AG09319 (cell line): Measurements from ENCODE around the gene KIAA0232.

Experiments
- DNase-seq: peaks from one replicate; pipeline ENCODE4 v3.0.0-alpha.2; 2010; ENCODE audit warnings: low read depth; ENCODE audit errors: extremely low read depth
- TF ChIP-seq, protein P1 (sequence below): IDR thresholded peaks from 2 replicates; pipeline ENCODE4 v1.5.1; 2011; ENCODE audit warnings: low read depth, mild to moderate bottlenecking, inconsistent platforms, low read length, moderate library complexity

Gene KIAA0232

DNA sequence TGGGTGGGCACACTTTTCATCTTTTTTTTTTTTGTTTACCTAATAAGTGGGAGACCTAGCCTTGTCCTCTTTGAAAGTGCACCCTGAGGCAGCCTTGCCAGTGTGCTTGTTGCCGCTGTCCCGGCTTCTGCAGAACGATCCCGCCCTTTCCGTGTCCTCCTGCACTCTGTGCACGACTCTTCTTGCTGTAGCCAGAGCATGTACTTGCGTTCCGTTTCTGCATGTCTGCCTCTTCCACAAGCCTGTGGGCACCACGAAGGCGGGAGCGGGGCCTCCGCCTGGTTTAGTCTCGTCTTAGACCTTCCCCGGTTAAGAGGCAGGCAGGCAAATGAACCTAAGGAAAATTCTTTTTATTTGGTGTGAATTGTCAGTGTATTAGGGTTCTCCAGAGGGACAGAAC, 94.5 kb downstream of the KIAA0232 start:
- no peak for DNase-seq
- TF ChIP-seq, protein P1, sequence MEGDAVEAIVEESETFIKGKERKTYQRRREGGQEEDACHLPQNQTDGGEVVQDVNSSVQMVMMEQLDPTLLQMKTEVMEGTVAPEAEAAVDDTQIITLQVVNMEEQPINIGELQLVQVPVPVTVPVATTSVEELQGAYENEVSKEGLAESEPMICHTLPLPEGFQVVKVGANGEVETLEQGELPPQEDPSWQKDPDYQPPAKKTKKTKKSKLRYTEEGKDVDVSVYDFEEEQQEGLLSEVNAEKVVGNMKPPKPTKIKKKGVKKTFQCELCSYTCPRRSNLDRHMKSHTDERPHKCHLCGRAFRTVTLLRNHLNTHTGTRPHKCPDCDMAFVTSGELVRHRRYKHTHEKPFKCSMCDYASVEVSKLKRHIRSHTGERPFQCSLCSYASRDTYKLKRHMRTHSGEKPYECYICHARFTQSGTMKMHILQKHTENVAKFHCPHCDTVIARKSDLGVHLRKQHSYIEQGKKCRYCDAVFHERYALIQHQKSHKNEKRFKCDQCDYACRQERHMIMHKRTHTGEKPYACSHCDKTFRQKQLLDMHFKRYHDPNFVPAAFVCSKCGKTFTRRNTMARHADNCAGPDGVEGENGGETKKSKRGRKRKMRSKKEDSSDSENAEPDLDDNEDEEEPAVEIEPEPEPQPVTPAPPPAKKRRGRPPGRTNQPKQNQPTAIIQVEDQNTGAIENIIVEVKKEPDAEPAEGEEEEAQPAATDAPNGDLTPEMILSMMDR: no peak

DNA sequence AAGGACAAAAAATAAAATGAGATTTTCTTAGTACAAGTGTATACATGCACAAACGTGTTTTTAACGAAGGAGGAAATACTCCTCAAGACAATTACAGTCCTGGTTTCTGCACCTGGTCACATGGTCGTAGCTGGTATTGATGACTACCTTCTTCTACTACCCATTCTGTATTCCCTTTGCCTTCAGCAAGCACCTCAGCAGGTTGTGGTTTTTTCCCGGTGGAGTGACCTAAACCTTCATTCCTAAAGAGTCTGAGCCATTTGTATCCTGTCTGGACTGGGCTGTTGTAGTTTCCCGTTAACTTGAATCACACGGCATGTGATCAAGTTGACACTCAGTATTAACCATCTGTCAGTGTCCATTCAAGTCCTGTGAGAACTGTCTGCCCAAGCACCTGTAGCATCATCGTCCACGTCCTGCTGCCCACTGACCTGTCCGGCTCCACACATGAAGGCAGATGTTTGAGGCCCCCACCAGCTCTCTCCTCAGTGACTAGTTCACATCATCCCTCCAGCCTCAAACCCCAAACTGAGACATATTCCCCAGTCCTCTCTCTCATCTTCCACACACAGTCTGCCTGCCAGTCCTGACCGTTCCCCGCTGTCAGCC, 96.0 kb downstream of the KIAA0232 start:
- no peak for DNase-seq
- TF ChIP-seq, protein P1: no peak

GRCh38 chr4:6880691-6881090, 98.2 kb downstream of the KIAA0232 start:
- DNase-seq: no peak
- TF ChIP-seq, protein P1: no peak

GRCh38 chr4:6881908-6882307, 99.4 kb downstream of the KIAA0232 start:
- TF ChIP-seq, protein P1: no peak
- no peak for DNase-seq

DNA sequence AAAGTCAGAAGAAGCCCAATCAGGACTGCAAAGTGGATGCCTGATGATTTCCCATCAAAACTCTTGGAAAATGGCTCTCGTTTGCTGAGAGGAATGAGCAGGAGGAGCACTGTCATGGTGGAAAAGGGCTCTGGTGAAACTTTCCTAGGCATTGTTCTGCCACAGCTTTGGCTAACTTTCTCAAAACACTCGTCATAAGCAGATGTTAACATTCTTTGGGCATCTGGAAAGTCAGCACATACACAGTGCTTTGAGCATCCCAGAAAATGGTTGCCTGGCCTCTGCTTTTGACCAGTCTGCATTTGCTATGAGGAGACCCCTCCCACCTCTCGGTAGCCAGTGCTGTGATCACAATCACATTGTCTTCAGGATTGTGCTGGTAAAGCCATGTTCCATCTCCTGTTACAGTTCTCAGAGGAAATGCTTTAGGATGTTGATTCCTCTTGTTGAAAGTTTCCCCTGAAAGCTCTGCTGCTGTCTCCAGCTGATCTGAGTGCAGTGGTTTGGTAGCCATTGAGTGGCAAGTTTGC, 101.9 kb downstream of the KIAA0232 start:
- TF ChIP-seq, protein P1: no peak
- no peak for DNase-seq

- TF ChIP-seq, protein P1: peak; percentile 25
- no peak for DNase-seq
Measured at GRCh38 chr4:6885953-6886557, 103.5 kb downstream of the KIAA0232 start.

GRCh38 chr4:6886886-6887285, 104.4 kb downstream of the KIAA0232 start:
- DNase-seq: no peak
- TF ChIP-seq, protein P1: no peak
